Measurements from ENCODE around the gene DOCK2. TPM values are rescaled to one million over a fixed set of nuclear protein-coding genes. Genes with fewer than 3 reads are reported as not detected.

Gene DOCK2
- total and polyA plus RNA-seq, 8 donors = 4.3 to 101 (median 5.3) TPM

DNA sequence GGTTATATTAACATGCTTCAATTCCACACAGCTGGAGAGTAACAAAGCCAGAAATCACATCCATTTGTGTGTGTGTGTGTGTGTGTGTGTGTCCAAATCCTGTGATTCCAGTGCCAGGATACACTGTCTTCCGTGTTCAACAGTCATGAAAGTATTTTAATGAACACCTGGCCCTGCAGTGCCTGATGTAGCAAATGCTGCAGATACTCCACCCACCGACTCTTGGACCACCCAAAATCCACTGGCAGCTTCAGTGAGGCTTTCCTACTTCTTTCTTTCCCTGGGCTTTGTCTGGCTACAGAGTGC lies 356.4 kb downstream of the DOCK2 start:
- no peaks in the 10 kb centered on the region for H3K9me3 ChIP-seq
- peaks cover 0 to 48% of the 10 kb centered on the region in 2 donors for H3K36me3 ChIP-seq
- intact Hi-C loops (cut with DNase I) = no loop called here
- no peak overlapping the region for H3K27ac ChIP-seq
- no peak overlapping the region for H3K4me3 ChIP-seq
- no peak for DNase-seq
- no peak for TF ChIP-seq CTCF (IDR thresholded peaks at IDR 0.05)
- no peak for ATAC-seq
- H3K27me3 ChIP-seq = no peaks in the 10 kb centered on the region
- H3K4me1 ChIP-seq = no peaks in the 10 kb centered on the region

GRCh38 chr5:169997798-169998197 lies 360.7 kb downstream of the DOCK2 start:
- Histone ChIP-seq H3K9me3 (no peaks in the 10 kb centered on the region), H3K36me3 (peaks cover 0 to 54% of the 10 kb centered on the region in 2 donors), H3K27me3 (no peaks in the 10 kb centered on the region), H3K4me1 (no peaks in the 10 kb centered on the region), H3K4me3 (no peak overlapping the region), H3K27ac (no peak overlapping the region)
- TF ChIP-seq CTCF (IDR thresholded peaks at IDR 0.05) = no peak
- DNase-seq (no peak), ATAC-seq (peak; percentile 74)
- intact Hi-C loops (cut with DNase I) = no loop called here

DNA sequence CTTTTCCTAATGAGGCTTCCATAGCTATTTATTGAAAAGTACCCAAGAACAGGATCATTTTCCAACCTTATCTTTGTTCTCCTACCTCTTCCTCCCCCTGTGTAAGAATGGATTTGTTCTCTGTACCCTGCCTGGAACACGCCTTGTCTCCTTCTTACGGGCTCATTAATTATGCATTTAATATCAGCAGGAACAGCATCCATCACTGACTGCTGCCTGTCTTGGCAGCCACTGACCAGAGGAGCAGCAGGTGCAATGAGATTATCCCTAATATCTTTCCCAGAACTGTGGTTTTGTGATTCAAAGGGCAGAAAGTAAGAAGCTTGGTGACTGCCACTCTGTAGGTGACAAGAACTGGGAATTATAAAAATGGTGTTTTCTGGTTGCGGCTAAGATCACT lies 362.5 kb downstream of the DOCK2 start:
- no peak overlapping the region for H3K4me3 ChIP-seq
- ATAC-seq = no peak
- no peak for TF ChIP-seq CTCF (IDR thresholded peaks at IDR 0.05)
- H3K27me3 ChIP-seq = no peaks in the 10 kb centered on the region
- DNase-seq = no peak
- no peak overlapping the region for H3K27ac ChIP-seq
- H3K4me1 ChIP-seq = no peaks in the 10 kb centered on the region
- intact Hi-C loops (cut with DNase I) = no loop called here
- no peaks in the 10 kb centered on the region for H3K9me3 ChIP-seq
- H3K36me3 ChIP-seq = peaks cover 0 to 53% of the 10 kb centered on the region in 2 donors

DNA sequence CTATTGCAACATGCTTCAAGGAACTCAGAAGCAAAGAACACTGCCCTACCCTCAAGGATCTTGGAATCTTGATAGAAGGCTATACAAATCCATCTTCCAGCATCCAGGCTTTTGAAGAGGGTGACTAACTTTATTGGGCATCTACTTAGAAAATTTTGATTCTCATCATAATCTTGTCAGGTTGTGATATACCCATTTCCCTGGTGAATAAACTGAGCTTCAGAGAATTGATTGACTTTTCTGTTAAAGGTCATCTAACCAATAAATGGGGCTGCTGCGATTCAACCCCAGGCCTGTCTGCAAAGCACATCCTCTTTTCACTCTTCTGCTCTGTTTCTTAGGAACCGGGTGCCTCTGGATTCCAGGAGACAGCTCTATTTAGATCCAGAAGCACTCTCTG lies 363.1 kb downstream of the DOCK2 start:
- Histone ChIP-seq H3K9me3 (no peaks in the 10 kb centered on the region), H3K27ac (no peak overlapping the region), H3K4me3 (no peak overlapping the region), H3K36me3 (peaks cover 0 to 48% of the 10 kb centered on the region in 2 donors), H3K27me3 (no peaks in the 10 kb centered on the region), H3K4me1 (no peaks in the 10 kb centered on the region)
- intact Hi-C loops (cut with DNase I) = no loop called here
- no peak for DNase-seq
- no peak for ATAC-seq
- TF ChIP-seq CTCF (IDR thresholded peaks at IDR 0.05) = no peak

DNA sequence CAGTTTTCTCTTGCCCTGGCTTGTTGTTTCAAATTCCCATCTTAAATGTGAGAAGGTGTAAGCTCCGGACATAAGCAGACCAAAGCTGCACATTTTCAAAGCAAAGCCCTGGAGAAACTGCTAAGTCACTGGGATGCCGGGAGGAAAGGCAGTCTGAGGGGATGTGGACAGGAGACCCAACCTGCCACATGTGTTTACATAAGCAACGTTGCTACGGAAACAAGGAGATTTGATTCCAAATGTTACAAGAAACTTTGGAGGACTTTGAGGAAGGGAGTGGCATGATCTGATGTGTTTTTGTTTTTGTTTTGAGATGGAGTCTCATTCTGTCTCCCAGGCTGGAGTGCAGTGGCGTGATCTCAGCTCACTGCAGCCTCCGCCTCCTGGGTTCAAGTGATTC lies 368.9 kb downstream of the DOCK2 start:
- no peak for TF ChIP-seq CTCF (IDR thresholded peaks at IDR 0.05)
- Histone ChIP-seq H3K27me3 (no peaks in the 10 kb centered on the region), H3K4me3 (no peak overlapping the region), H3K36me3 (peaks cover 0 to 30% of the 10 kb centered on the region in 2 donors), H3K9me3 (no peaks in the 10 kb centered on the region), H3K4me1 (no peaks in the 10 kb centered on the region), H3K27ac (no peak overlapping the region)
- DNase-seq = no peak
- no peak for ATAC-seq
- intact Hi-C loops (cut with DNase I) = no loop called here
